GM23338 (cell line): ENCODE results near the gene MAP4K1. TPM values are rescaled to one million over a fixed set of nuclear protein-coding genes. Genes with fewer than 3 reads are reported as not detected.

Experiments used
- ATAC-seq: fragments of 200-7000 bp; cut with Tn5 transposase; 3 replicates; pipeline ENCODE4 v1.9.1; 2020
- DNase-seq: peaks from one replicate; pipeline ENCODE4 v3.0.0-alpha.2; 2015; ENCODE audit warnings: low spot score
- H2AFZ ChIP-seq: fragments of 200-600 bp; sonication (generic); 2 replicates; pipeline ENCODE4 v1.8.0; 2016; ENCODE audit warnings: antibody characterized with exemption, mild to moderate bottlenecking, moderate library complexity
- H3F3A ChIP-seq: fragments of 200-600 bp; sonication (generic); replicated peaks from 2 replicates; pipeline ENCODE4 v1.8.0; 2017; ENCODE audit warnings: antibody characterized with exemption, mixed run types, low read depth
- H3K27ac ChIP-seq: fragments of 200-600 bp; sonication (generic); 2 replicates; pipeline ENCODE4 v1.6.1; 2016; ENCODE audit warnings: low read depth
- H3K27me3 ChIP-seq: fragments of 200-600 bp; sonication (generic); 2 replicates; pipeline ENCODE4 v1.8.0; 2016; ENCODE audit warnings: mild to moderate bottlenecking, mixed run types, moderate library complexity; ENCODE audit not compliant: insufficient read depth
- H3K36me3 ChIP-seq: fragments of 200-600 bp; sonication (generic); 2 replicates; pipeline ENCODE4 v1.8.0; 2016; ENCODE audit warnings: mild to moderate bottlenecking; ENCODE audit not compliant: insufficient read depth
- H3K4me1 ChIP-seq: fragments of 200-600 bp; sonication (generic); 2 replicates; pipeline ENCODE4 v1.8.0; 2016; ENCODE audit warnings: mild to moderate bottlenecking, moderate library complexity; ENCODE audit not compliant: insufficient read depth
- H3K4me2 ChIP-seq: fragments of 200-600 bp; sonication (generic); 2 replicates; pipeline ENCODE4 v1.7.1; 2017; ENCODE audit warnings: mixed run types
- H3K4me3 ChIP-seq: fragments of 200-600 bp; sonication (generic); 2 replicates; pipeline ENCODE4 v1.6.1; 2016; ENCODE audit warnings: mixed run types
- H3K79me2 ChIP-seq: fragments of 200-600 bp; sonication (generic); replicated peaks from 2 replicates; pipeline ENCODE4 v1.8.0; 2017; ENCODE audit warnings: mild to moderate bottlenecking; ENCODE audit not compliant: insufficient read depth
- H3K9me2 ChIP-seq: fragments of 200-600 bp; sonication (generic); 2 replicates; pipeline ENCODE4 v1.8.0; 2017; ENCODE audit not compliant: insufficient read depth
- H4K20me1 ChIP-seq: fragments of 200-600 bp; sonication (generic); replicated peaks from 2 replicates; pipeline ENCODE4 v1.8.0; 2017; ENCODE audit warnings: mild to moderate bottlenecking; ENCODE audit not compliant: insufficient read depth
- H3K27ac Mint-ChIP-seq: 2 replicates; pipeline ENCODE4 v1.8.0; 2020; ENCODE audit warnings: inconsistent platforms, mild to moderate bottlenecking, moderate library complexity, mixed read lengths
- H3K27me3 Mint-ChIP-seq: 3 replicates; pipeline ENCODE4 v1.8.0; 2022; ENCODE audit warnings: low read depth, mild to moderate bottlenecking, moderate library complexity, mixed read lengths, inconsistent platforms; ENCODE audit not compliant: insufficient read depth, poor library complexity
- H3K36me3 Mint-ChIP-seq: 3 replicates; pipeline ENCODE4 v1.8.0; 2021; ENCODE audit warnings: low read depth, mild to moderate bottlenecking, inconsistent platforms, moderate library complexity, mixed read lengths
- H3K4me1 Mint-ChIP-seq: 3 replicates; pipeline ENCODE4 v1.8.0; 2020; ENCODE audit warnings: mild to moderate bottlenecking, inconsistent platforms, mixed read lengths
- H3K4me3 Mint-ChIP-seq: 3 replicates; pipeline ENCODE4 v1.8.0; 2021; ENCODE audit warnings: moderate library complexity, mild to moderate bottlenecking, inconsistent platforms, mixed read lengths
- H3K9me3 Mint-ChIP-seq: 3 replicates; pipeline ENCODE4 v1.8.0; 2020; ENCODE audit warnings: moderate library complexity, mild to moderate bottlenecking, inconsistent platforms, mixed read lengths
- CREB1 ChIP-seq: fragments of 250-450 bp; sonication (Bioruptor Pico); IDR thresholded peaks from 2 replicates; pipeline ENCODE4 v1.5.0; 2020; ENCODE audit warnings: low read depth, mild to moderate bottlenecking, moderate library complexity
- EZH2 ChIP-seq: fragments of 200-600 bp; sonication (generic); IDR thresholded peaks from one replicate; pipeline ENCODE4 v1.8.0; 2017; ENCODE audit warnings: antibody characterized with exemption, mild to moderate bottlenecking, low read depth; ENCODE audit not compliant: unreplicated experiment
- JUNB ChIP-seq: IDR thresholded peaks from one replicate; pipeline ENCODE4 v1.6.1; 2016; ENCODE audit warnings: antibody characterized with exemption; ENCODE audit not compliant: unreplicated experiment
- NANOG ChIP-seq: IDR thresholded peaks from 2 replicates; pipeline ENCODE4 v1.6.1; 2016; ENCODE audit warnings: antibody characterized with exemption, borderline replicate concordance
- POLR2AphosphoS5 ChIP-seq: IDR thresholded peaks from 2 replicates; pipeline ENCODE4 v1.6.1; 2016; ENCODE audit warnings: antibody characterized with exemption, low read depth
- REST ChIP-seq: IDR thresholded peaks from one replicate; pipeline ENCODE4 v1.6.1; 2018; ENCODE audit warnings: antibody characterized with exemption; ENCODE audit not compliant: unreplicated experiment
- STAT1 ChIP-seq: IDR thresholded peaks from one replicate; pipeline ENCODE4 v1.6.1; 2016; ENCODE audit warnings: antibody characterized with exemption; ENCODE audit not compliant: unreplicated experiment
- ZNF114 ChIP-seq: fragments of 250-450 bp; sonication (Bioruptor Pico); IDR thresholded peaks from 2 replicates; pipeline ENCODE4 v1.5.0; 2020; ENCODE audit warnings: mild to moderate bottlenecking, moderate library complexity
- ZNF331 ChIP-seq: fragments of 250-450 bp; sonication (Bioruptor Pico); IDR thresholded peaks from 2 replicates; pipeline ENCODE4 v1.5.0; 2020; ENCODE audit warnings: low read depth, mild to moderate bottlenecking, moderate library complexity
- ZNF462 ChIP-seq: fragments of 250-450 bp; sonication (Bioruptor Pico); IDR thresholded peaks from 2 replicates; pipeline ENCODE4 v1.5.0; 2020; ENCODE audit warnings: mild to moderate bottlenecking, moderate library complexity
- polyA plus RNA-seq: library from polyadenylated mRNA; unstranded; fragments of >200 nt; fragmentation: Nextera tagmentation; extraction: Ambion mirVana; gene quantifications from 2 replicates; pipeline ENCODE4 v1.2.1, GENCODE V29; 2016
- total RNA-seq: library from RNA; depleted of rRNA; stranded (reverse); fragments of >200 nt; shearing (Covaris generic); gene quantifications from 2 replicates; pipeline ENCODE4 v1.2.3, GENCODE V29; 2014
- TF ChIP-seq, protein P1 (sequence below): IDR thresholded peaks from 2 replicates; pipeline ENCODE4 v1.6.1; 2016; ENCODE audit warnings: antibody characterized with exemption

Gene MAP4K1
- total and polyA plus RNA-seq, 2 experiments from 2014 or later = 7.7 to 44.6 TPM

- Mint-ChIP-seq H3K27me3 (peaks cover 7% of the 10 kb centered on the region), H3K36me3 (peaks cover 96% of the 10 kb centered on the region), H3K4me1 (peaks cover 7% of the 10 kb centered on the region; the same call in 2 of the 3 replicates), H3K9me3 (no peaks in the 10 kb centered on the region), H3K4me3 (no peak overlapping the region), H3K27ac (no peak overlapping the region)
- H3K27ac ChIP-seq = no peak overlapping the region
- H3K4me2 ChIP-seq = no peak overlapping the region
- peaks cover 8% of the 10 kb centered on the region for H3K79me2 ChIP-seq
- no peak overlapping the region for H2AFZ ChIP-seq
- peaks cover 57% of the 10 kb centered on the region for H3K36me3 ChIP-seq
- H4K20me1 ChIP-seq = peaks cover 20% of the 10 kb centered on the region
- DNase-seq (no peak), ATAC-seq (no peak)
- H3F3A ChIP-seq = peaks cover 8% of the 10 kb centered on the region
- no peak overlapping the region for H3K4me3 ChIP-seq
- no peaks in the 10 kb centered on the region for H3K9me2 ChIP-seq
- H3K27me3 ChIP-seq = no peaks in the 10 kb centered on the region
- H3K4me1 ChIP-seq = no peaks in the 10 kb centered on the region
- TF ChIP-seq JUNB (no peak), EZH2 (no peak), ZNF331 (CRISPR knock-in tag) (no peak), CREB1 (CRISPR knock-in tag) (no peak), REST (no peak), ZNF114 (CRISPR knock-in tag) (no peak), NANOG (no peak), POLR2AphosphoS5 (no peak)
- TF ChIP-seq, protein P1, sequence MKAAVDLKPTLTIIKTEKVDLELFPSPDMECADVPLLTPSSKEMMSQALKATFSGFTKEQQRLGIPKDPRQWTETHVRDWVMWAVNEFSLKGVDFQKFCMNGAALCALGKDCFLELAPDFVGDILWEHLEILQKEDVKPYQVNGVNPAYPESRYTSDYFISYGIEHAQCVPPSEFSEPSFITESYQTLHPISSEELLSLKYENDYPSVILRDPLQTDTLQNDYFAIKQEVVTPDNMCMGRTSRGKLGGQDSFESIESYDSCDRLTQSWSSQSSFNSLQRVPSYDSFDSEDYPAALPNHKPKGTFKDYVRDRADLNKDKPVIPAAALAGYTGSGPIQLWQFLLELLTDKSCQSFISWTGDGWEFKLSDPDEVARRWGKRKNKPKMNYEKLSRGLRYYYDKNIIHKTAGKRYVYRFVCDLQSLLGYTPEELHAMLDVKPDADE = no peak
Measured at GRCh38 chr19:38624822-38625221, 7.1 kb upstream of the MAP4K1 start.

DNA sequence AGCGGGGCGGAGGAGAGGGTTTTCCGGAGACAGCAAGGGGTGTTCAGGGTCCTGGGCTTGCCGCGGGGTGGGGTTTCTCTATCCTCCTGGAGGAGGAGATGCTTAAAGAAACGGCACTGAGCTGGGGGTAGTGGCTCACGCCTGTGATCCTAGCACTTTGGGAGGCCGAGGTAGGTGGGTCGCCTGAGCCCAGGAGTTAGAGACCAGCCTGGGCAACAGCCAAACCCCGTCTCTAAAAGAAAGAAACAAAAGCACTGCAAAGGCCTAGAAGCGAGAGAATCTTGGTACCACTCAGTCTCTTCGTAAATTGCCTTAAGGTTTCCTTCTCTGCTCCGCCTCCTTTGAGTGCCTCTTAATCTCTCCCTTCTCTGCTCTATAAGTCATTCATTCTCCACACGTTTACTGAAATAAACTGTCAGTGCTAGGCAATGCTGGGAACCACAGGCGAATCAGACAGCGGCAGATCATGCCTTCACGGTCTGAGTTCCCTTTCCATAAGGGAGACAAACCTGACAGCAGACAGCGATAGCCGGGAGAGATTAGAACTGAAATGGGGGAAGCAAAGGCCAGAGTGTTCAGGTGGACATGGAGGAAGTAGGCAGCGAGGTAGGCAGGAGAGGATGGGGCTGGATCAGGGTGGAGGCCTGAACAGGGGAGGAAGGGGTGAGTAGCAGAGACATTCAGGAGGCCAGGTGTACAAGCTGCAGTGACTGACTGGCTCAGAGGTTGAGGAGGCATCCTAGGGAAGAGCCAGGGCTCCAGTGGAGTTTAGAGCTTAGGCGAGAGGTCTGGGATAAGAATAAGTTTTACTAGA, 1.8 kb upstream of the MAP4K1 start:
- Mint-ChIP-seq H3K9me3 (no peaks in the 10 kb centered on the region), H3K4me3 (peak overlapping the region; percentile 99), H3K4me1 (peaks cover 23% of the 10 kb centered on the region), H3K27ac (peak overlapping the region; percentile 97), H3K36me3 (peaks cover 55% of the 10 kb centered on the region), H3K27me3 (peaks cover 18% of the 10 kb centered on the region)
- H3F3A ChIP-seq = peaks cover 23% of the 10 kb centered on the region
- H2AFZ ChIP-seq = peak overlapping the region; percentile 76; the same call in 1 of the 2 replicates
- no peak for DNase-seq
- H3K79me2 ChIP-seq = peaks cover 15% of the 10 kb centered on the region
- H3K9me2 ChIP-seq = no peaks in the 10 kb centered on the region
- ATAC-seq = peak; percentile 17
- peak overlapping the region; percentile 100 for H3K4me2 ChIP-seq
- peaks cover 20% of the 10 kb centered on the region for H4K20me1 ChIP-seq
- no peaks in the 10 kb centered on the region for H3K27me3 ChIP-seq
- H3K4me1 ChIP-seq = peaks cover 9% of the 10 kb centered on the region
- H3K4me3 ChIP-seq = peak overlapping the region; percentile 87
- peak overlapping the region; percentile 50; the same call in 1 of the 2 replicates for H3K27ac ChIP-seq
- peaks cover 37% of the 10 kb centered on the region for H3K36me3 ChIP-seq
- TF ChIP-seq ZNF114 (CRISPR knock-in tag) (no peak), STAT1 (no peak), ZNF462 (CRISPR knock-in tag) (no peak)
